OCI-LY1 (cell line): Measurements from ENCODE around the gene RERE.

Experiments
- H2AFZ ChIP-seq: fragments of 200-600 bp; sonication (generic), shearing (Covaris generic); 2 replicates; pipeline ENCODE4 v1.6.0; 2014; ENCODE audit warnings: antibody characterized with exemption, mild to moderate bottlenecking, low read length
- H3F3A ChIP-seq: fragments of 200-600 bp; sonication (generic), shearing (Covaris generic); 2 replicates; pipeline ENCODE4 v1.6.0; 2014; ENCODE audit warnings: mild to moderate bottlenecking, antibody characterized with exemption, low read length, moderate library complexity; ENCODE audit not compliant: insufficient read depth
- H3K27ac ChIP-seq: fragments of 200-600 bp; sonication (generic); 2 replicates; pipeline ENCODE4 v1.5.1; 2014; ENCODE audit warnings: low read length, mixed run types, mild to moderate bottlenecking, low read depth; ENCODE audit not compliant: poor library complexity, severe bottlenecking
- H3K27me3 ChIP-seq: fragments of 200-600 bp; sonication (generic); 2 replicates; pipeline ENCODE4 v1.6.0; 2014; ENCODE audit warnings: antibody characterized with exemption, mild to moderate bottlenecking, low read length, moderate library complexity; ENCODE audit not compliant: insufficient read depth
- H3K36me3 ChIP-seq: fragments of 200-600 bp; sonication (generic); 2 replicates; pipeline ENCODE4 v1.6.1; 2014; ENCODE audit warnings: mild to moderate bottlenecking, antibody characterized with exemption, low read length, moderate library complexity, mixed read lengths; ENCODE audit not compliant: insufficient read depth
- H3K4me1 ChIP-seq: fragments of 200-600 bp; sonication (generic); 2 replicates; pipeline ENCODE4 v1.5.1; 2014; ENCODE audit warnings: mild to moderate bottlenecking, low read length, moderate library complexity; ENCODE audit not compliant: insufficient read depth, severe bottlenecking
- H3K4me2 ChIP-seq: fragments of 200-600 bp; sonication (generic), shearing (Covaris generic); 2 replicates; pipeline ENCODE4 v1.6.1; 2014; ENCODE audit warnings: low read length
- H3K4me3 ChIP-seq: fragments of 200-600 bp; sonication (generic); 2 replicates; pipeline ENCODE4 v1.5.1; 2014; ENCODE audit warnings: low read length, low read depth, mild to moderate bottlenecking, mixed read lengths; ENCODE audit not compliant: poor library complexity, severe bottlenecking
- H3K79me2 ChIP-seq: fragments of 200-600 bp; shearing (Covaris generic); 2 replicates; pipeline ENCODE4 v1.6.1; 2016; ENCODE audit warnings: mixed run types, low read length, mixed read lengths; ENCODE audit not compliant: insufficient read depth
- H3K9ac ChIP-seq: fragments of 200-600 bp; sonication (generic), shearing (Covaris generic); 2 replicates; pipeline ENCODE4 v1.6.1; 2014; ENCODE audit warnings: mild to moderate bottlenecking, low read length, mixed read lengths
- H3K9me2 ChIP-seq: fragments of 200-600 bp; sonication (generic), shearing (Covaris generic); 2 replicates; pipeline ENCODE4 v1.6.1; 2014; ENCODE audit warnings: low read depth, mild to moderate bottlenecking, low read length, mixed read lengths
- H3K9me3 ChIP-seq: fragments of 200-600 bp; shearing (Covaris generic); 2 replicates; pipeline ENCODE4 v1.6.1; 2014; ENCODE audit warnings: low read length, mixed read lengths
- H4K20me1 ChIP-seq: fragments of 200-600 bp; sonication (generic), shearing (Covaris generic); 2 replicates; pipeline ENCODE4 v1.6.0; 2016; ENCODE audit warnings: mild to moderate bottlenecking, low read length; ENCODE audit not compliant: insufficient read depth
- CTCF ChIP-seq: fragments of 200-600 bp; sonication (generic), shearing (Covaris generic); IDR thresholded peaks from 2 replicates; pipeline ENCODE4 v1.5.1; 2017; ENCODE audit warnings: mild to moderate bottlenecking, antibody characterized with exemption, low read length, moderate library complexity, mixed read lengths
- EZH2 ChIP-seq: fragments of 200-600 bp; sonication (generic), shearing (Covaris generic); IDR thresholded peaks from 2 replicates; pipeline ENCODE4 v1.8.0; 2017; ENCODE audit warnings: borderline replicate concordance, mixed run types, mild to moderate bottlenecking, antibody characterized with exemption, low read length, moderate library complexity, mixed read lengths

The RERE gene

GRCh38 chr1:8631163-8631562 lies 186.3 kb downstream of the RERE start:
- H3K79me2 ChIP-seq, result no peaks in the 10 kb centered on the region
- no peaks in the 10 kb centered on the region for H3K27me3 ChIP-seq
- no peaks in the 10 kb centered on the region for H3K9me2 ChIP-seq
- TF ChIP-seq CTCF, result no peak
- no peak for TF ChIP-seq EZH2
- no peaks in the 10 kb centered on the region; the same call in 1 of the 2 replicates for H4K20me1 ChIP-seq
- H3K27ac ChIP-seq, result no peak overlapping the region
- no peak overlapping the region for H3K4me3 ChIP-seq
- H3K36me3 ChIP-seq, result no peaks in the 10 kb centered on the region
- no peaks in the 10 kb centered on the region for H3K9me3 ChIP-seq
- no peak overlapping the region for H3K4me2 ChIP-seq
- H3K4me1 ChIP-seq, result peaks cover 14% of the 10 kb centered on the region
- no peak overlapping the region for H3K9ac ChIP-seq
- no peaks in the 10 kb centered on the region for H3F3A ChIP-seq
- H2AFZ ChIP-seq, result no peak overlapping the region

GRCh38 chr1:8629241-8630091 lies 188.0 kb downstream of the RERE start:
- Histone ChIP-seq H3K79me2 (no peaks in the 10 kb centered on the region), H3K9me2 (no peaks in the 10 kb centered on the region), H3K9me3 (no peaks in the 10 kb centered on the region), H4K20me1 (no peaks in the 10 kb centered on the region; the same call in 1 of the 2 replicates), H2AFZ (no peak overlapping the region), H3K4me1 (peaks cover 14% of the 10 kb centered on the region), H3K4me3 (no peak overlapping the region), H3K36me3 (no peaks in the 10 kb centered on the region), H3F3A (no peaks in the 10 kb centered on the region), H3K27ac (no peak overlapping the region), H3K9ac (no peak overlapping the region), H3K4me2 (0 out of 2 replicates have a peak overlapping the region, but pooled peaks have one; percentile 7), H3K27me3 (no peaks in the 10 kb centered on the region)
- TF ChIP-seq EZH2 (no peak), CTCF (no peak)

- H3K9me2 ChIP-seq, result no peaks in the 10 kb centered on the region
- no peaks in the 10 kb centered on the region for H3K9me3 ChIP-seq
- no peaks in the 10 kb centered on the region for H3K79me2 ChIP-seq
- no peak overlapping the region for H2AFZ ChIP-seq
- H3K4me3 ChIP-seq, result no peak overlapping the region
- peaks cover 19% of the 10 kb centered on the region for H3K4me1 ChIP-seq
- H3K9ac ChIP-seq, result no peak overlapping the region
- H3K27me3 ChIP-seq, result no peaks in the 10 kb centered on the region
- H3K4me2 ChIP-seq, result no peak overlapping the region
- no peaks in the 10 kb centered on the region; the same call in 1 of the 2 replicates for H4K20me1 ChIP-seq
- no peaks in the 10 kb centered on the region for H3K36me3 ChIP-seq
- no peak for TF ChIP-seq EZH2
- no peak for TF ChIP-seq CTCF
- no peak overlapping the region for H3K27ac ChIP-seq
- no peaks in the 10 kb centered on the region for H3F3A ChIP-seq
Measured at GRCh38 chr1:8628606-8629005, 188.8 kb downstream of the RERE start.
